ENCODE results near the gene MAP3K1.
A peak's percentile ranks its signal among the peaks of the same experiment; 100 is the strongest.
"Not testable (repeated sequence)": the region's sequence is repeated elsewhere in the genome, so short reads cannot be mapped to it uniquely, and the experiment has no call there.

MAP3K1 gene

GRCh38 chr5:56816546-56817081 is 1.3 kb downstream of the MAP3K1 start:
- DNase-seq (ENCODE audit: low spot score), result peak; percentile 59

DNA sequence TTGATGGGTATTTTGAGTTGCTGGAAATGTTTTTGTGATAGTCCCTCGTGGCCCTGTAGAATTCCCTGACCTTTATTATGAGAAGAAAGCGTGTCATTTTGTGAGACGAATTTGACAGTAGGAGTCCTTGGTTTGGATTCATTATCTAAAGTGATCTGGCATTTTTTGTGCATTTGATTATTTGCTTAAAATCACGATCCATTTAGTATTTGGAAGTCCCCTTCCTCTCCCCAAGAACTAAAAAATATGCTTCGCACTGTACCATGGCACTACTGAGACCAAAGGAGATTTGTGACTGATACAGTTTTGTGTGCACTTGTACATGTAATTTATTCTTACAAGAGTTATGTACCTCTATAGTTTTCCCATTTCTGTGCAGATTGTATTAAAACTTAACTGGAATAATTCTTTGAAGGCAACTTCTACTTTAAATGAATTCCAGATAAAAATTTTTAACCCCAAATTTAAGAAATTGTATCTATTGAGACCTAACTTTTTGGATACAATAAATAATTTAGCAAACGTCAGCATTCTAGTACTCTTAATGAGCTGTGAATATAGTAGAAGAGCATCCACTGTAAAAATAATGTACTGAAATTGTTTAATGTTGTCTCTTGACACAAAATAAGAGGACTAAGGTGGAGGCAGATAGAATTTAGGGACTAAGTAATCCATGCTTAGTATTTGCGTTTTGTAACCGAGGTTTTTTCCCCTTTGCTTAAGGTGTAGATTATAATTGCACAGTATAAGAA is 2.1 kb downstream of the MAP3K1 start:
- no peak for DNase-seq (ENCODE audit: low spot score)

GRCh38 chr5:56818450-56819037 is 3.2 kb downstream of the MAP3K1 start:
- no peak for DNase-seq (ENCODE audit: low spot score)

DNA sequence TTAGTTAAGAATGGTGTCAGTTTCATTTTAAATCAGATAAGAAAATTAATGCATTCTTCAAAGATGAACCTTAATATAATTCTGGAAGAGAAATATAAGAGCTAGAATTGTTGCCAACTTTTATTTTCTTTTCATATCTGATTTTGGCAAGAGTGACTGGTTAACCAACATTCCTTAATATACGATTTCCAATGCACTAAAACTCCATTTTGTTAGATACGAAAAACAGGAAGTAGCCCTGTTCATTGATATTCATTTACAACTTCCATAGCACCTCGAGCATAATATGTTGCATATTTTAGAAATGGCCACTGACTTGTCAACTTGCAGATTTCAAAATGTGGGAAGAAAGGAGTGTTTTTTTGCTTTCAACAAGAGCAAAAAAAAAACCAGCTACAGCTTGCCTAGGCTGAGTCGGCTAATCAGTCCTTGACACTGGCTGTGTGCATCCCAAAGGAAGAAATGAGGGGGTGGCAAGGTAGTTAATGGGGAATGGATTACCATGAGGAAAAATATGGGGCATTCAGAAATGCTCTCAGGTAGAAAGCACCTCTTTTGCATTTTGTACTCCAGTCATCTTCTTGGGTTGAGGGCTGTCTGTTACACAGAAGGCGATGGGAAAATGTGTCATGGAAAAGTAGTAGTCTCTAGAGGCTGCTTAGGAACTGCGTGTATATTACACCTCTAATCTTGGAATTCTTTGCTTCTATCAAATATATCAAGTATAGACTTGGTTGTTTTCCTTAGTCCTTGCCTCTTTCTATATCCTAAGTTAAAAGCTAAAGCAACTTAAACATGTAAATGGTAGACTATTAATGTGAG is 3.9 kb downstream of the MAP3K1 start:
- DNase-seq (ENCODE audit: low spot score), result no peak

DNA sequence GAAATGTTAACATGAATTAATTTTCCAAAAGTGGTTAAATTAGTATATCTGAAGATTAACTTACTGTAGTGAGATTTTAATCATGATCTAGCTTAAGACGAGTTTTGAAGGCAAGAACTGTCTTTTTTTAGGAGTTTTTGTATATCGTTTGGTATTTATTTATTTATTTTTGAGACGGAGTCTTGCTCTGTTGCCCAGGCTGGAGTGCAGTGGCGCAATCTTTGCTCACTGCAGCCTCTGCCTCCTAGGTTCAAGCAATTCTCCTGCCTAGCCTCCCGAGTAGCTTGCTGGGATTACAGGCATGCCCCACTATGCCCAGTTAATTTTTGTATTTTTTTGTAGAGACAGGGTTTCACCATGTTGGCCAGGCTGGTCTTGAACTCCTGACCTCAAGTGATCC is 6.5 kb downstream of the MAP3K1 start:
- not testable (repeated sequence) for DNase-seq (ENCODE audit: low spot score)

- DNase-seq (ENCODE audit: low spot score), result no peak
Observed at GRCh38 chr5:56822981-56823380, 7.6 kb downstream of the MAP3K1 start.

GRCh38 chr5:56824019-56824418 is 8.7 kb downstream of the MAP3K1 start:
- no peak for DNase-seq (ENCODE audit: low spot score)

DNA sequence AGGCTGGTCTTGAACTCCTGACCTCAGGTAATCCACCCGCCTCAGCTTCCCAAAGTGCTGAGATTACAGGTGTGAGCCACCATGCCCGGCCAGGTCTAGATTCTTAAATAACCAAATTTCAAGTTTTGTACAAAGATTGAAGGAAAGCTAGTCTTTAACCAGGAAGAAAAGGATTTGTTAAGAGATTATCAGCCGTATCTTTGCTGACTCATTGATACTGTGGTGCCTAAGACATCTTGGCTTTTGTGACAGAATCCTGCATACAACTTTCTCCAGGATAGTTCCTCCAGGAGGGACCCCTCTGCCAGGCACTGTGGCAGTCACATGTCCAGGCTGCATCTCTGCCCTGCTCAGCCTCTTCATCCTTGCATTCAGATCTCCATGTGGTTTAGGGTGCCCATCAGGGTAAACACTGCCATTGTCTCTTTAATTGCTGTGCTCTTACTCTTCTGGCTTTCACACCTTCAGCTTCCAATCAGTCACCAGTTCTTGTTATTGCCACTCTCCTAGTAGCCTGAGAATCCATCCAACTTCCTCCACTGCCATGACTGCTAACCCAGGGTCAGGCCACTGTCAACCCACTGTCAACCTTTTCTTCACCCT is 10.0 kb downstream of the MAP3K1 start:
- DNase-seq (ENCODE audit: low spot score), result no peak

- no peak for DNase-seq (ENCODE audit: low spot score)
Observed at GRCh38 chr5:56827049-56827448, 11.7 kb downstream of the MAP3K1 start.

- no peak for DNase-seq (ENCODE audit: low spot score)
Observed at GRCh38 chr5:56827924-56828323, 12.6 kb downstream of the MAP3K1 start.

DNA sequence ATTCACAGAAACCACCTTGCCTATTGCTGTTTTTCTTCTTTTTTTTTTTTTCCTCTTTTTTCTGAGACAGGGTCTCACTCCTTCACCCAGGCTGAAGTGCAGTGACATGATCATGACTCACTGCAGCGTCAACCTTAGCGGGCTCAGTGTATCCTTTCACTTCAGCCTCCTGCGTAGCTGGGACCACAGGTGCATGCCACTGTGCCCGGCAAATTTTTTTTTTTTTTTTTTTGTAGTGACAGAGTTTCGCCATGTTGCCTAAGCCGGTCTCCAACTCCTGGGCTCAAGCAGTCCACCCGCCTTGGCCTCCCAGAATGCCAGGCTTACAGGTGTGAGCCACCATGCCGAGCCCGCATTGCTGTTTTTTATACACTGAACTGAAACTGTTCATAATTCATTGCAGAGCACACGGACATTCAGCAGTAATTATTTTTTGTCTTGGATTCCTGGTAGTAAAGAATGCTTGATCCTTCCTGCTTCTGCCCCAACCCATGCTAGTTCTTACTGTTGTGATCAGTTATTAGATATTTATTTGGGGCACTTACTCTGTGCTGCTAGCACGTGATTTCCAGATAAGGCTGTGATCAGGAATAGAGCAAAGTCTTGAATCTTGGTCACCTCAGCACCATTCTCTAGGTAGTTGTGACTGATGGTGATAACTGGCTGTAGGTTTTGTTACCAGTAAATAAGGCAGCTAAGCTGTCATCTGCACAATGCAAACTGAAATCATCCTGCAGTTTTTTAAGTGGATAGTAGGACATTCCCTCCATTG is 14.0 kb downstream of the MAP3K1 start:
- DNase-seq (ENCODE audit: low spot score), result no peak

DNA sequence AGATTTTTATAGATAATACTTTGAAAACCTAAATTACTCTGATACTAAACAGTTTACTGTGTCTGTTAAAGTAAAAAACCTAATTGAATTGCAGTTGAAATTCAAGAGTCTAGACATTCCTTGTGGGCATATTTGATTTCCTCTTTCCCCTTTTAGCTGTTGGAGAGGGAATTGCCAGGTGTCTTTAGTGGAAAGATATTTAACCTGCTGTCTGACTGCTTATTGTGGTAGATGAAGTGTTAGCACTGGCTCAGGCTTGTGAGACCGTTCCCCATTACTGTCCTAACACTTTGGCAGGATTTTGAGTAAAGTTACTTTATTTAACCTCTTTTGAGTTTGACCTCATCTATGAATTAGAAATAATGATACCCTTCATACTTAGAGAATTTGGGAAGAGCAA is 16.4 kb downstream of the MAP3K1 start:
- no peak for DNase-seq (ENCODE audit: low spot score)

DNA sequence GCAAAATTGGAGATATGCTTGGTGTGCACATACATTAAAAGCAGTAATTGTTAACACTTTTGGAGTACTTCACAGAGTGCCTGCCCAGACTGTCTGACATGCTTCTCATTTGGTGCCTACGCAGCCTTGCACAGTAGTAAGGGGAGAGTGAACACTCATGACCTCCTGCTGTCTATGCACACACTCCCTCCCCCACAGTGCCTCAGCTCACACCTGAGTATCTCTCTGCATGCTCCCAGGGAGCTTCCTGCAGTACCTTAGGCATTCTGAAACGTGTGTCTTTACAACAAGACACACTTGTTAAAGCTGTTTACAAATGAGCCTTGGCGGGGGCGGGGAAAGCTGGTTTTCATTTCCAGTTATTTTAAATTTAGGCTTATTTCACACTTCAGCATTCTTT is 18.0 kb downstream of the MAP3K1 start:
- no peak for DNase-seq (ENCODE audit: low spot score)

- DNase-seq (ENCODE audit: low spot score), result no peak
Observed at GRCh38 chr5:56837381-56837780, 22.0 kb downstream of the MAP3K1 start.

GRCh38 chr5:56837956-56838355 is 22.6 kb downstream of the MAP3K1 start:
- DNase-seq (ENCODE audit: low spot score), result no peak

- DNase-seq (ENCODE audit: low spot score), result peak; percentile 78
Observed at GRCh38 chr5:56838409-56839039, 23.2 kb downstream of the MAP3K1 start.

- DNase-seq (ENCODE audit: low spot score), result no peak
Observed at GRCh38 chr5:56839062-56839461, 23.7 kb downstream of the MAP3K1 start.

- no peak for DNase-seq (ENCODE audit: low spot score)
Observed at GRCh38 chr5:56840597-56840996, 25.2 kb downstream of the MAP3K1 start.

- DNase-seq (ENCODE audit: low spot score), result no peak
Observed at GRCh38 chr5:56845277-56845676, 29.9 kb downstream of the MAP3K1 start.

DNA sequence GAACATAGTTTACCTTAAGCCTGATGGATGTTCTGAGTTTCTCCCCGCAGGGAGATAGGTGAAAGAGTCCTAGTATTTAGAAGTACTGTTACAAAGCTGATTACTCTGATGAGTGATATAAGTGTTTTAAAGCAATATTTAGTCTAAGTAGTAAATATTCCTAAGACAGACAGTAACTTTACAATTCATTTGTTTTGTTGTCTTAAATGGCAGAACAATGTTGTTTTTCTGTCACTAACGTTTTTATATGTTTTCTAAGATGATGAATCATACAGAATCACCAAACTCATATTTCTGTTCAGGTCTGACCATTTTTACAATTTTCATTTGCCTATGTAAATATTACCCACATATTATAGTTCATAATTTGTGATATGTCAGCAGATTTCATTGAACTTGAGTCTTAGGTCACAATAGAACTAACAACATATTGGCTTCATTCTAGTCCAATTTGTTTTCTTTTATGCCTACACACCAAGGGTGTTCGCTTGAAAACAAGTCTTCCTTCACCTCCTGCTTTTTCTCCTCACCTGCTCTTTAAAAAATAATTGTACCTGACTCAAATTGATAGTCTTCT is 30.6 kb downstream of the MAP3K1 start:
- DNase-seq (ENCODE audit: low spot score), result no peak

- DNase-seq (ENCODE audit: low spot score), result no peak
Observed at GRCh38 chr5:56848206-56848605, 32.9 kb downstream of the MAP3K1 start.

Measured in globus pallidus (tissue), 1 donor.